BJ (cell line): ENCODE results near the gene ZYG11B. TPM values are rescaled to one million over a fixed set of nuclear protein-coding genes. Genes with fewer than 3 reads are reported as not detected.

ENCODE experiments used
- CTCF ChIA-PET: fragments of 350-600 bp; formaldehyde crosslinking; extraction: SDS; loops from one replicate; lab custom pipeline; 2021; ENCODE audit warnings: antibody characterized with exemption, inconsistent platforms; lab: Yijun Ruan, JAX
- POLR2A ChIA-PET: fragments of 300-600 bp; sonication (Branson Sonifier 250); formaldehyde crosslinking; extraction: SDS; loops from one replicate; lab custom pipeline; 2021; ENCODE audit warnings: antibody characterized with exemption; lab: Charles Lee
- DNase-seq: peaks from one replicate; pipeline ENCODE4 v3.0.0-alpha.2; 2011; ENCODE audit warnings: low read depth
- H3K27me3 ChIP-seq: 2 replicates; pipeline ENCODE4 v1.6.0; 2011; ENCODE audit warnings: low read length; ENCODE audit not compliant: control insufficient read depth, insufficient read depth
- H3K36me3 ChIP-seq: 2 replicates; pipeline ENCODE4 v1.5.1; 2011; ENCODE audit warnings: low read length; ENCODE audit not compliant: control insufficient read depth, insufficient read depth
- H3K4me3 ChIP-seq: 2 replicates; pipeline ENCODE4 v1.5.1; 2011; ENCODE audit warnings: low read depth, mild to moderate bottlenecking, control low read depth, low read length
- CTCF ChIP-seq: IDR thresholded peaks from 2 replicates; pipeline ENCODE4 v1.5.1; 2011; ENCODE audit warnings: low read depth, mild to moderate bottlenecking, control low read depth, inconsistent platforms, low read length, moderate library complexity; ENCODE audit not compliant: insufficient read depth
- polyA plus RNA-seq: library from polyadenylated mRNA; depleted of rRNA; stranded (reverse); fragments of >200 nt; gene quantifications from 2 replicates; pipeline ENCODE4 v1.2.3, GENCODE V29; 2011

Gene ZYG11B
- polyA plus RNA-seq, 1 experiment: 19.0 TPM

DNA sequence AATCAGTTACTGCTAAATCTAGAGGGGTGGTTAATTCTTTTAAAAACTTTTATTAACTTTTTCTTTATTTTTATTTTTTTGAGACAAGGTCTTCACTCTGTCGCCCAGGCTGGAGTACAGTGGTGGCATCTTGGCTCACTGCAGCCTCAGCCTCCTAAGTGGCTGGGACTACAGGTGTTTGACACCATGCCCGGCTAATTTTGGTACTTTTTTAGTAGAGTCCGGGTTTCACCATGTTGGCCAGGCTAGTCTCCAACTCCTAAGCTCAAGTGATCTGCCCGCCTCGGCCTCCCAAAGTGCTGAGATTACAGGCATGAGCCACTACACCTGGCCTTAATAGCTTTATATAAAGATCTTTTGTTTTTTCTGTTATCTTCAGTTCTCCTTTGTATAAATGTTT is 11.9 kb downstream of the ZYG11B start:
- ChIA-PET POLR2A (no interaction called here), CTCF (interaction anchor here (0.6 to 1.0 kb wide), 2 partner anchors 11 to 1211 kb away, joined by 3 to 4 read pairs; no protein-coding TSS in a partner anchor)
- no peak for DNase-seq
- no peaks in the 10 kb centered on the region for H3K27me3 ChIP-seq
- no peaks in the 10 kb centered on the region for H3K36me3 ChIP-seq
- no peak for TF ChIP-seq CTCF
- H3K4me3 ChIP-seq: no peak overlapping the region

- H3K27me3 ChIP-seq: no peaks in the 10 kb centered on the region
Observed at GRCh38 chr1:52738893-52739292, 12.6 kb downstream of the ZYG11B start.

GRCh38 chr1:52739699-52740467 is 13.6 kb downstream of the ZYG11B start:
- DNase-seq: no peak
- Histone ChIP-seq H3K36me3 (no peaks in the 10 kb centered on the region), H3K27me3 (no peaks in the 10 kb centered on the region), H3K4me3 (no peak overlapping the region)
- TF ChIP-seq CTCF: no peak
- POLR2A ChIA-PET: no interaction called here
- CTCF ChIA-PET: interaction anchor here (1.4 kb wide), 1 partner anchor 11 kb away, joined by 4 read pairs; no protein-coding TSS in a partner anchor

More at GRCh38 chr1:52738893-52739292, 12.6 kb downstream of the ZYG11B start:
- Histone ChIP-seq H3K4me3 (no peak overlapping the region), H3K36me3 (no peaks in the 10 kb centered on the region)
- ChIA-PET CTCF (interaction anchor here (0.6 to 1.0 kb wide), 3 partner anchors 10 to 1210 kb away, joined by 3 to 4 read pairs (median 3); no protein-coding TSS in a partner anchor), POLR2A (no interaction called here)
- DNase-seq: no peak
- no peak for TF ChIP-seq CTCF

GRCh38 chr1:52741259-52741658 is 15.0 kb downstream of the ZYG11B start:
- H3K27me3 ChIP-seq: no peaks in the 10 kb centered on the region
- ChIA-PET POLR2A (no interaction called here), CTCF (no interaction called here)
- H3K4me3 ChIP-seq: no peak overlapping the region
- H3K36me3 ChIP-seq: no peaks in the 10 kb centered on the region
- DNase-seq: no peak
- TF ChIP-seq CTCF: no peak

- DNase-seq: no peak
- no peaks in the 10 kb centered on the region for H3K36me3 ChIP-seq
- H3K27me3 ChIP-seq: no peaks in the 10 kb centered on the region
- CTCF ChIA-PET: no interaction called here
- POLR2A ChIA-PET: no interaction called here
- TF ChIP-seq CTCF: no peak
- no peak overlapping the region for H3K4me3 ChIP-seq
Observed at GRCh38 chr1:52746189-52746588, 19.9 kb downstream of the ZYG11B start.
